Esophagus (tissue), 2 donors: ENCODE results near the gene ZBBX. TPM values are rescaled to one million over a fixed set of nuclear protein-coding genes. Genes with fewer than 3 reads are reported as not detected.

Experiments
- H3K27ac ChIP-seq, 2 donors: one replicate each; pipeline ENCODE4 v1.5.1; 2013; ENCODE audit warnings: low read depth in 2 of 2, mild to moderate bottlenecking in 2 of 2, inconsistent platforms in 1 of 2, low read length in 1 of 2, moderate library complexity in 1 of 2
- H3K27me3 ChIP-seq, 2 donors: one replicate each; pipeline ENCODE4 v1.6.1; 2013; ENCODE audit warnings: low read length in 2 of 2, control low read depth in 1 of 2, mild to moderate bottlenecking in 1 of 2; ENCODE audit not compliant: insufficient read depth in 2 of 2, control insufficient read depth in 1 of 2
- H3K36me3 ChIP-seq, 2 donors: one replicate each; pipeline ENCODE4 v1.6.1; 2013; ENCODE audit warnings: low read length in 1 of 2; ENCODE audit not compliant: control insufficient read depth in 2 of 2, insufficient read depth in 2 of 2
- H3K4me1 ChIP-seq, 2 donors: one replicate each; pipeline ENCODE4 v1.6.1; 2013; ENCODE audit warnings: low read length in 1 of 2; ENCODE audit not compliant: control insufficient read depth in 2 of 2, insufficient read depth in 2 of 2
- H3K4me3 ChIP-seq, 2 donors: one replicate each; pipeline ENCODE4 v1.5.1; 2013; ENCODE audit warnings: low read length in 2 of 2, mild to moderate bottlenecking in 2 of 2, low read depth in 1 of 2, moderate library complexity in 1 of 2
- H3K9me3 ChIP-seq, 2 donors: one replicate each; pipeline ENCODE4 v1.6.1; 2013; ENCODE audit warnings: mild to moderate bottlenecking in 2 of 2, low read depth in 1 of 2, low read length in 1 of 2, moderate library complexity in 1 of 2; ENCODE audit not compliant: control insufficient read depth in 2 of 2, insufficient read depth in 1 of 2
- WGBS, 2 donors: extraction: QIAGEN DNeasy Blood & Tissue Kit; methylation state at CpG; one replicate each; pipeline ENCODE4 v1.1.7; 2013; 5-methylcytosine and 5-hydroxymethylcytosine counted together
- polyA plus RNA-seq, 2 donors: library from polyadenylated mRNA; stranded (reverse); fragments of 200-250 nt; gene quantifications; one replicate each; pipeline ENCODE4 v1.2.3, GENCODE V29; 2013
- donor health status: healthy with polysubstance abuse.
- donor health status: Bipolar disorder and iron deficiency.

Gene ZBBX
- polyA plus RNA-seq, 2 donors, result not detected

- WGBS, 2 donors, result 56 to 79% methylated on average over 1 of the region's 1 CpG
- Histone ChIP-seq H3K27me3 (no peaks in the 10 kb centered on the region), H3K4me3 (no peak overlapping the region), H3K36me3 (no peaks in the 10 kb centered on the region), H3K9me3 (no peaks in the 10 kb centered on the region), H3K4me1 (no peaks in the 10 kb centered on the region), H3K27ac (no peak overlapping the region)
Observed at GRCh38 chr3:167198949-167199600, 181.0 kb downstream of the ZBBX start.

Other genes starting within 250 kb of the ZBBX start
- under 1 TPM; 0.20 to 0.71 TPM for gene SERPINI2, start 93.7 kb upstream of the ZBBX start, polyA plus RNA-seq